ENCODE results near the gene CALN1.

- no peak for TF ChIP-seq ZNF133 (tag by site-specific recombination; IDR thresholded peaks at IDR 0.05)
- TF ChIP-seq CTCF (tag by site-specific recombination; IDR thresholded peaks at IDR 0.05): no peak
- TF ChIP-seq ZNF555 (tag by site-specific recombination; conservative IDR thresholded peaks at IDR 0.05): no peak
- TF ChIP-seq ZNF214 (tag by site-specific recombination; IDR thresholded peaks at IDR 0.05; ENCODE audit: borderline replicate concordance): no peak
- no peak for TF ChIP-seq ZNF843 (tag by site-specific recombination; IDR thresholded peaks at IDR 0.05)
Observed at GRCh38 chr7:71824006-71824760, 588.0 kb downstream of the CALN1 start.
